Endothelial cell of umbilical vein (primary cell): Measurements from ENCODE around the gene THSD7B. TPM values are rescaled to one million over a fixed set of nuclear protein-coding genes. Genes with fewer than 3 reads are reported as not detected.

Experiments used
- BruUV-seq: library from RNA; stranded (reverse); fragments of 400-500 nt; replicated peaks from 2 replicates; lab custom pipeline; 2021; lab: Mats Ljungman, UMichigan
- CTCF ChIA-PET: fragments of 300-600, 350-600 bp; sonication (Branson Sonifier 250); formaldehyde crosslinking; loops from one replicate; lab custom pipeline; 2021; ENCODE audit warnings: antibody characterized with exemption, inconsistent platforms; lab: Charles Lee
- POLR2A ChIA-PET: fragments of 300-600, 350-600 bp; sonication (Branson Sonifier 250); formaldehyde crosslinking; loops from one replicate; lab custom pipeline; 2021; ENCODE audit warnings: antibody characterized with exemption, inconsistent platforms; lab: Charles Lee
- DNase-seq: peaks from one replicate; pipeline ENCODE4 v3.0.0-alpha.2; 2011; ENCODE audit warnings: low read depth, low spot score
- FAIRE-seq: peaks from 2 replicates; lab custom pipeline; 2011; peaks lifted over from hg19 to GRCh38; lab: Jason Lieb, UNC
- H2AFZ ChIP-seq: 2 replicates; pipeline ENCODE4 v1.6.0; 2012; ENCODE audit warnings: low read depth, low read length, control low read depth, inconsistent platforms
- H3K27ac ChIP-seq: 2 replicates; pipeline ENCODE4 v1.5.1; 2011; ENCODE audit warnings: low read depth, mild to moderate bottlenecking, control low read depth, low read length, moderate library complexity; ENCODE audit not compliant: insufficient read depth
- H3K27me3 ChIP-seq, 2 experiments: 2 replicates each; pipeline versions ENCODE4 v1.6.0 to v1.6.1; 2011; ENCODE audit warnings: low read length in 2 of 2, mixed read lengths in 1 of 2; ENCODE audit not compliant: control insufficient read depth in 2 of 2, insufficient read depth in 2 of 2
- H3K36me3 ChIP-seq, 2 experiments: 2 replicates in 1 of 2; 3 replicates in 1 of 2; pipeline ENCODE4 v1.5.1; 2011; ENCODE audit warnings: low read length in 2 of 2, mild to moderate bottlenecking in 1 of 2, moderate library complexity in 1 of 2; ENCODE audit not compliant: control insufficient read depth in 2 of 2, insufficient read depth in 2 of 2; ENCODE audit errors: extremely low read depth in 1 of 2
- H3K4me1 ChIP-seq: 3 replicates; pipeline ENCODE4 v1.5.1; 2011; ENCODE audit warnings: mild to moderate bottlenecking, low read length; ENCODE audit not compliant: control insufficient read depth, insufficient read depth; ENCODE audit errors: extremely low read depth
- H3K4me2 ChIP-seq: 2 replicates; pipeline ENCODE4 v1.6.1; 2011; ENCODE audit warnings: low read length, control low read depth, mixed read lengths; ENCODE audit not compliant: insufficient read depth
- H3K4me3 ChIP-seq, 3 experiments: fragments of 200-600 bp in 1 of 3; sonication (generic), shearing (Covaris generic) in 1 of 3; replicated peaks in 1 of 3; 2 replicates each; pipeline ENCODE4 v1.5.1; 2011 to 2016; ENCODE audit warnings: control low read depth in 3 of 3, low read length in 3 of 3, mild to moderate bottlenecking in 2 of 3, inconsistent platforms in 1 of 3, low read depth in 1 of 3, moderate library complexity in 1 of 3; ENCODE audit not compliant: insufficient read depth in 1 of 3
- H3K79me2 ChIP-seq: 2 replicates; pipeline ENCODE4 v1.6.0; 2012; ENCODE audit warnings: low read length, inconsistent platforms; ENCODE audit not compliant: control insufficient read depth, insufficient read depth
- H3K9ac ChIP-seq: replicated peaks from 2 replicates; pipeline ENCODE3; 2011; ENCODE audit warnings: low read length, control low read depth; ENCODE audit not compliant: insufficient read depth; ENCODE audit errors: extremely low read depth
- H3K9me1 ChIP-seq: replicated peaks from 3 replicates; pipeline ENCODE4 v1.6.0; 2011; ENCODE audit warnings: mild to moderate bottlenecking, low read length; ENCODE audit not compliant: control insufficient read depth, insufficient read depth; ENCODE audit errors: extremely low read depth
- H3K9me3 ChIP-seq: replicated peaks from 2 replicates; pipeline ENCODE4 v1.5.1; 2012; ENCODE audit warnings: low read length, inconsistent platforms; ENCODE audit not compliant: control insufficient read depth, insufficient read depth
- H4K20me1 ChIP-seq: replicated peaks from 2 replicates; pipeline ENCODE3; 2011; ENCODE audit warnings: mild to moderate bottlenecking, low read length; ENCODE audit not compliant: control insufficient read depth, insufficient read depth; ENCODE audit errors: extremely low read depth
- CTCF ChIP-seq, 2 donors: IDR thresholded peaks; 1 replicate in 1 of 2; 2 replicates in 1 of 2; pipeline ENCODE4 v1.5.1; 2011; ENCODE audit warnings: low read length in 2 of 2, mild to moderate bottlenecking in 2 of 2, moderate library complexity in 2 of 2, control low read depth in 1 of 2, inconsistent platforms in 1 of 2, low read depth in 1 of 2; ENCODE audit not compliant: insufficient read depth in 1 of 2; ENCODE audit errors: extremely low read depth in 1 of 2
- EZH2 ChIP-seq: IDR thresholded peaks from 2 replicates; pipeline ENCODE4 v1.6.1; 2012; ENCODE audit warnings: borderline replicate concordance, low read depth, mild to moderate bottlenecking, moderate library complexity, low read length, inconsistent platforms; ENCODE audit not compliant: severe bottlenecking
- FOS ChIP-seq: IDR thresholded peaks from 2 replicates; pipeline ENCODE4 v1.6.1; 2011; ENCODE audit warnings: mild to moderate bottlenecking, low read length, moderate library complexity, borderline replicate concordance; ENCODE audit not compliant: insufficient read depth
- GATA2 ChIP-seq: IDR thresholded peaks from 2 replicates; pipeline ENCODE4 v1.7.0; 2011; ENCODE audit warnings: low read depth, mild to moderate bottlenecking, moderate library complexity, mixed read lengths, low read length; ENCODE audit not compliant: insufficient read length, insufficient read depth
- JUN ChIP-seq: IDR thresholded peaks from 2 replicates; pipeline ENCODE4 v1.6.1; 2011; ENCODE audit warnings: borderline replicate concordance, low read depth; ENCODE audit not compliant: insufficient read length, insufficient read depth
- MAX ChIP-seq: IDR thresholded peaks from 2 replicates; pipeline ENCODE4 v1.6.1; 2011; ENCODE audit not compliant: insufficient read depth, insufficient read length
- POLR2A ChIP-seq: IDR thresholded peaks from 2 replicates; pipeline ENCODE4 v1.6.1; 2012; ENCODE audit warnings: low read depth, mild to moderate bottlenecking, control low read depth, low read length
- POLR2AphosphoS5 ChIP-seq: IDR thresholded peaks from 2 replicates; pipeline ENCODE4 v1.6.1; 2012; ENCODE audit warnings: low read depth, mild to moderate bottlenecking, control low read depth, low read length, moderate library complexity; ENCODE audit not compliant: insufficient read depth
- dilution Hi-C: fragments of 300-500 bp; cut with MboI; formaldehyde crosslinking; loops from one replicate; pipeline ENCODE4 v1.15.0; 2019; ENCODE audit warnings: low sequenced_read_pairs; ENCODE audit not compliant: extremely low pct_ligation_motif_present
- intact Hi-C: fragments of 100-400 bp; cut with micrococcal nuclease; formaldehyde crosslinking; loops from one replicate; pipeline ENCODE4 v1.10.0; 2022
- polyA plus RNA-seq, 4 experiments: library from polyadenylated mRNA; depleted of rRNA in 3 of 4; stranded (reverse) in 3 of 4; unstranded in 1 of 4; fragments of >200 nt; gene quantifications; 2 replicates each; pipeline versions ENCODE4 v1.2.1 to v1.2.3, GENCODE V29; 2011 to 2012; ENCODE audit warnings: missing spikeins in 1 of 4
- total RNA-seq: library from RNA; stranded (reverse); gene quantifications from 2 replicates; pipeline ENCODE4 v1.2.3, GENCODE V29; 2021

THSD7B gene
- total and polyA plus RNA-seq, 2 donors (not counting 3 experiments of a cell fraction or from before 2014, with no cell fraction given), result 0.04 TPM; not detected in 1

- no peaks in the 10 kb centered on the region for H3K9me3 ChIP-seq
- ChIA-PET POLR2A (no interaction called here), CTCF (no interaction called here)
- H2AFZ ChIP-seq, result no peak overlapping the region
- H3K4me3 ChIP-seq, result no peak overlapping the region
- FAIRE-seq, result no peak
- no peaks in the 10 kb centered on the region for H4K20me1 ChIP-seq
- H3K4me2 ChIP-seq, result no peak overlapping the region
- no peaks in the 10 kb centered on the region for H3K27me3 ChIP-seq
- H3K36me3 ChIP-seq, result no peaks in the 10 kb centered on the region
- dilution Hi-C loops, result no loop called here
- H3K79me2 ChIP-seq, result no peaks in the 10 kb centered on the region
- DNase-seq, result no peak
- TF ChIP-seq EZH2 (no peak), CTCF (IDR thresholded peaks at IDR 0.05; ENCODE audit: extremely low read depth in 1 of 2, insufficient read depth in 1 of 2, low read depth in 1 of 2, low read length in 2 of 2) (no peak), GATA2 (no peak), FOS (no peak), MAX (no peak)
- H3K9me1 ChIP-seq, result no peaks in the 10 kb centered on the region
- H3K27ac ChIP-seq, result no peak overlapping the region
- no peaks in the 10 kb centered on the region for H3K4me1 ChIP-seq
- no TSS peak for BruUV-seq
- H3K9ac ChIP-seq, result no peak overlapping the region
- intact Hi-C loops, result no loop called here
Measured at GRCh38 chr2:137157851-137158250, 392.5 kb downstream of the THSD7B start.

GRCh38 chr2:137161250-137161649, 395.9 kb downstream of the THSD7B start:
- Histone ChIP-seq H3K27ac (no peak overlapping the region), H3K4me3 (no peak overlapping the region), H3K27me3 (no peaks in the 10 kb centered on the region), H2AFZ (no peak overlapping the region), H3K4me2 (no peak overlapping the region), H3K9me1 (no peaks in the 10 kb centered on the region), H3K79me2 (no peaks in the 10 kb centered on the region), H3K9ac (no peak overlapping the region), H3K36me3 (no peaks in the 10 kb centered on the region), H4K20me1 (no peaks in the 10 kb centered on the region), H3K4me1 (no peaks in the 10 kb centered on the region), H3K9me3 (no peaks in the 10 kb centered on the region)
- no peak for FAIRE-seq
- POLR2A ChIA-PET, result no interaction called here
- BruUV-seq, result no TSS peak
- TF ChIP-seq GATA2 (no peak), POLR2A (no peak), CTCF (IDR thresholded peaks at IDR 0.05; ENCODE audit: extremely low read depth in 1 of 2, insufficient read depth in 1 of 2, low read depth in 1 of 2, low read length in 2 of 2) (no peak), POLR2AphosphoS5 (no peak), EZH2 (no peak), FOS (no peak), MAX (no peak), JUN (no peak)
- dilution Hi-C loops, result no loop called here
- DNase-seq, result no peak
- intact Hi-C loops, result no loop called here
- CTCF ChIA-PET, result no interaction called here
